Skeletal muscle satellite cell (primary cell): Measurements from ENCODE around the gene TGDS.
"Not testable (repeated sequence)": the region's sequence is repeated elsewhere in the genome, so short reads cannot be mapped to it uniquely, and the experiment has no call there.

Source experiments
- H3K27me3 ChIP-seq: 2 replicates; pipeline ENCODE4 v1.7.0; 2013; ENCODE audit warnings: low read length; ENCODE audit not compliant: control insufficient read depth, insufficient read depth
- H3K36me3 ChIP-seq: 2 replicates; pipeline ENCODE4 v1.7.0; 2013; ENCODE audit warnings: mild to moderate bottlenecking, control low read depth, low read length; ENCODE audit not compliant: insufficient read depth
- H3K4me1 ChIP-seq: 2 replicates; pipeline ENCODE4 v1.7.0; 2013; ENCODE audit warnings: low read length; ENCODE audit not compliant: control insufficient read depth, insufficient read depth
- H3K4me2 ChIP-seq: 2 replicates; pipeline ENCODE4 v1.7.0; 2013; ENCODE audit warnings: mild to moderate bottlenecking, low read length
- H3K4me3 ChIP-seq: 2 replicates; pipeline ENCODE4 v1.7.0; 2013; ENCODE audit warnings: low read length
- H3K9ac ChIP-seq: 2 replicates; pipeline ENCODE4 v1.7.0; 2013; ENCODE audit warnings: mild to moderate bottlenecking, low read depth, low read length, moderate library complexity
- H3K9me3 ChIP-seq: replicated peaks from 2 replicates; pipeline ENCODE4 v1.7.0; 2013; ENCODE audit warnings: mild to moderate bottlenecking, control low read depth, low read length

Gene TGDS

DNA sequence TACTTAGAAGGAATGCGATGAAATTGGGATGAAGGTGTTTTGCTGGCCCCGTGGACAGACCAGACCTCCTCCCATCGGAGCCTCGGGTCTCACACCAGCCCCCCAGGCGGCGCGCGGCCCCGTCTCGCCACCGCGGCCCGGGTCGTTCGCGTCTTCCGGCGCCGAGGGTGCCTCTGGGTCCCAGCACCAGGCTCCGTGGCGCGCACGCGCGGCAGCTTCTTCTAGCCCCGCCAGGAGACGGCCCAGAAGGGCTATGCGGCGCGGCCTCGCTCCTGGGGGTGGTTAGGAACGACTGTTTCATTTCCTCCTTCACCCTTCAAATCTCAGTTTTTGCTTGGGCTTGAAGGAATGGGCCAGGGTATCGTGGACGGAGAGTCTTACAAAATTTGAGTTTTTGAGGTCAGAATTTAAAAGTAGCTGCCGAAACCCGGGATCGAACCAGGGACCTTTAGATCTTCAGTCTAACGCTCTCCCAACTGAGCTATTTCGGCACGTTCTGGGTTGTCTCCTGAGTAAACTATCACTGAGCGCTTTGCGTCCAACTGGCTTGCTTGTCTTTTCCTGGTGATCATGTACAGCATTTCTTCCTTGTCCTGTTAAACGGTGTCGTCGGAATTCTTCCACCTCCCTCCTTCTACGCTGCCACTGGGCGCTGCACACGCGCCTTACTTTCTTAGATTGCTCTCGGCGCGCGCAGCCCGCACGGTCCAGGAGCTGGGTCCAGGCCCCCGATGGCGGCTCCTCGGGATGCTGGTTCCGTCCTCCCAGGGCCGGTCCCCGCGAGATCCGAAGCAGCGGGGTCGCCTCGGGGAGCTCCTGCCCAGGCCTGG lies 46.5 kb downstream of the TGDS start:
- Histone ChIP-seq H3K4me2 (peak overlapping the region; percentile 92), H3K4me3 (peak overlapping the region; percentile 84), H3K4me1 (peaks cover 14% of the 10 kb centered on the region), H3K27me3 (no peaks in the 10 kb centered on the region), H3K9me3 (no peaks in the 10 kb centered on the region), H3K9ac (peak overlapping the region; percentile 87), H3K36me3 (no peaks in the 10 kb centered on the region)

GRCh38 chr13:94548821-94549231 lies 47.1 kb downstream of the TGDS start:
- no peaks in the 10 kb centered on the region for H3K27me3 ChIP-seq
- H3K9ac ChIP-seq: peak overlapping the region; percentile 87
- no peaks in the 10 kb centered on the region for H3K36me3 ChIP-seq
- peak overlapping the region; percentile 84 for H3K4me3 ChIP-seq
- peaks cover 14% of the 10 kb centered on the region for H3K4me1 ChIP-seq
- no peaks in the 10 kb centered on the region for H3K9me3 ChIP-seq
- peak overlapping the region; percentile 92 for H3K4me2 ChIP-seq

- H3K9me3 ChIP-seq: no peaks in the 10 kb centered on the region
- H3K36me3 ChIP-seq: no peaks in the 10 kb centered on the region
- H3K9ac ChIP-seq: peak overlapping the region; percentile 87
- H3K4me3 ChIP-seq: peak overlapping the region; percentile 84
- peaks cover 14% of the 10 kb centered on the region for H3K4me1 ChIP-seq
- H3K27me3 ChIP-seq: no peaks in the 10 kb centered on the region
- peak overlapping the region; percentile 92 for H3K4me2 ChIP-seq
Observed at GRCh38 chr13:94548382-94548781, 47.6 kb downstream of the TGDS start.

DNA sequence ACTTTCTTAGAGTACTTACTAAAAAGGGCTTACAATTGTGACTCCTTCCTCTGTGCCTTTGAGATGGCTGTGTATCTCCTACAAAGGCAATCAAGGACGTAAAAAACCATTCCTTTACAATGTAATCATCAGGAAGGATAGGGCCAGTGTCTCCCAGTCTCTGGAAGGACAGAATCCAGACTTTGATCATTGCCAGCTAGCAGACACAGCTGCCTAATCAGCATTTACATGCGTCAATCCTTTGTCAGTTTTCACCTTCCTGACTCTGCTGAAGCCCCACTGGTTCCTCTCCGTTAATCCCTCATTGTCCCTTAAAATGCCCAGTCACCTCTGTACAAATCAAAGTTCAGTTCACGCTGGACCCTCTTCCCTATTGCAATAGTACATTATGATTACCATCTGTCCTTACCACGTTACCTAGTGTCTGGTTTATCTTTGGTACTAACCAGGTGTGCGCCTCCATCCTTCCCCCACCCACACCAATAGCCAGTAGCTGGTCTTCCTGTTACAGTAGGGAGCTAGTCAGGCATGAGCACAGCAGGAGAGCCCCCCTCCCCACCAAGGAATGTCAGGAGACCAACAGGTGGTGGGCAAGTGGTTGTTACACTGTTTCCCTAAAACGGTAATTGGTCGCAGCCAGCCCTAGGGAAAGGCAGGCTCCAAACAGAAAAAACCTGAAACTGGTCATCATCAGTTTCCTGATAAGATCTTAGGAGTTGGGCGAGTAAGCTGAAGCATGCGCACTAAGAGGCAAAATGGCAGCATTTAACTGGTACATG lies 49.7 kb downstream of the TGDS start:
- Histone ChIP-seq H3K4me1 (peaks cover 14% of the 10 kb centered on the region), H3K27me3 (no peaks in the 10 kb centered on the region), H3K9ac (no peak overlapping the region), H3K36me3 (no peaks in the 10 kb centered on the region), H3K9me3 (no peaks in the 10 kb centered on the region), H3K4me2 (no peak overlapping the region), H3K4me3 (no peak overlapping the region)

DNA sequence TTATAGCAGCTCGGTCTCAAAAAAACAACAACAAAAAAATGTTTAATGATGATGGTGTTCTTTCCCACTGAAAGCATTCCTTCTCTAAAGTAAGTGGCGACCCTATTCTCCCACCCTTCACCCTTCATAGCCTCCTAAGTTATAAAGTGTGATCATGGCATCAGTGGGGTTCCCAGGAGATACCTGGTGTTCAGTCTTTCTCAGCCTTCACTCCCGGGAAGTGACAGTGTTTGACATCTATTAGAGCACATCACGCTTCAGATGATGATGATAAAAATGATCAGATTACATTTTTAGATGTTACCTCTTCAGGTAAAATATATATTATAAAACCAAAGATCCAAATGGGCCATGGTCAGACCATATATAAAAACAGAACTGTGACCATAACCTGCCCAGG lies 51.0 kb downstream of the TGDS start:
- Histone ChIP-seq H3K27me3 (peaks cover 3% of the 10 kb centered on the region), H3K4me3 (no peak overlapping the region), H3K36me3 (no peaks in the 10 kb centered on the region), H3K9ac (no peak overlapping the region), H3K4me2 (no peak overlapping the region), H3K9me3 (no peaks in the 10 kb centered on the region), H3K4me1 (peaks cover 8% of the 10 kb centered on the region)

- no peak overlapping the region for H3K4me3 ChIP-seq
- no peak overlapping the region for H3K9ac ChIP-seq
- H3K4me1 ChIP-seq: no peaks in the 10 kb centered on the region
- no peaks in the 10 kb centered on the region for H3K9me3 ChIP-seq
- H3K36me3 ChIP-seq: no peaks in the 10 kb centered on the region
- no peak overlapping the region for H3K4me2 ChIP-seq
- H3K27me3 ChIP-seq: peaks cover 15% of the 10 kb centered on the region
Observed at GRCh38 chr13:94542917-94543316, 53.0 kb downstream of the TGDS start.

DNA sequence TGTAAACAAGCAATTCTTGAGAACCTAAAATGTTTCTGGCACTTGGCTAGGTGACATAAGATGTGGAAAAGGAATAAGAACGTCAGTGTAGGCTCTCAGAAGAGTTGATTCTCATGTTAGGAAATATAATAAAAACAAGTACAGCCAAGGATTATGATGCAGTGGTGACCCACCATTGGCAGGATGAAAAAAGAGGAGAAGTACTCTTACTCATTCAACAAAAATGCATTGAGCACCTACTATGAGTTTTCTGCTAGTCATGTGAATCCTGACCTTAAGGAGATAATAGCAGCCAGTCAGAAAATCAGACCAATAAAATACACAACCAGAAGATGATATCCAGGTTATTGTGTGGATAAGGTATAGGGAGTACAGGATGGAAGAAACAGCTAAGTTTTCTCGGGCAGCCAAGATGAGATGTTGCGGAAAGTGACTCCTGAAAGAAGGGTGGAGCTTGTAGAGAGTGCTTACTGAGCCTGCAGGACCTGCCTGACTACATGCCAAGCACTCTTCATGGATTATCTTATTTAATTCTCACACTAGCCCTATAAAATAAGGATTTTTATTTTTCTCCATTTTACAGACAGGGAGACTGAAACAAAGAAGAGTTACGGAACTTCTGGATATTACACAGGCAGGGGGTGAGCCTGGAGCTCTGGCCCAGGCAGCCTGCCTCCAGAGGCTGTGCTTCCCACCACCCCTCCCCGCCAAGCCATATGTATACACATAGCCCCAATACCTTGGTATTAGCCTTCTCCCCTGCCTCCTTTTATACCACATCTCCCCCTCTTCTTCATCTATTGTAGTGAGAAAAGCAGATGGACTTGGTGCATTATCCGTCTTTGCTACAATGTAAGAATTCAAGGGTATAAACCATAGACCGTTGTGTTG lies 58.0 kb downstream of the TGDS start:
- Histone ChIP-seq H3K9ac (no peak overlapping the region), H3K36me3 (no peaks in the 10 kb centered on the region), H3K4me1 (no peaks in the 10 kb centered on the region), H3K9me3 (no peaks in the 10 kb centered on the region), H3K4me3 (no peak overlapping the region), H3K4me2 (no peak overlapping the region), H3K27me3 (peaks cover 15% of the 10 kb centered on the region)

GRCh38 chr13:94535775-94536174 lies 60.2 kb downstream of the TGDS start:
- H3K4me2 ChIP-seq: no peak overlapping the region
- H3K36me3 ChIP-seq: no peaks in the 10 kb centered on the region
- no peaks in the 10 kb centered on the region for H3K4me1 ChIP-seq
- no peaks in the 10 kb centered on the region for H3K9me3 ChIP-seq
- no peak overlapping the region for H3K4me3 ChIP-seq
- H3K27me3 ChIP-seq: peaks cover 15% of the 10 kb centered on the region
- H3K9ac ChIP-seq: no peak overlapping the region

GRCh38 chr13:94535231-94535630 lies 60.7 kb downstream of the TGDS start:
- H3K4me1 ChIP-seq: no peaks in the 10 kb centered on the region
- H3K9me3 ChIP-seq: no peaks in the 10 kb centered on the region
- no peak overlapping the region for H3K4me2 ChIP-seq
- H3K9ac ChIP-seq: no peak overlapping the region
- H3K27me3 ChIP-seq: peaks cover 15% of the 10 kb centered on the region
- H3K36me3 ChIP-seq: no peaks in the 10 kb centered on the region
- H3K4me3 ChIP-seq: no peak overlapping the region

GRCh38 chr13:94534166-94534565 lies 61.8 kb downstream of the TGDS start:
- H3K4me2 ChIP-seq: no peak overlapping the region
- H3K9me3 ChIP-seq: no peaks in the 10 kb centered on the region
- no peak overlapping the region for H3K4me3 ChIP-seq
- no peaks in the 10 kb centered on the region for H3K36me3 ChIP-seq
- H3K27me3 ChIP-seq: peaks cover 11% of the 10 kb centered on the region
- no peak overlapping the region for H3K9ac ChIP-seq
- H3K4me1 ChIP-seq: no peaks in the 10 kb centered on the region

DNA sequence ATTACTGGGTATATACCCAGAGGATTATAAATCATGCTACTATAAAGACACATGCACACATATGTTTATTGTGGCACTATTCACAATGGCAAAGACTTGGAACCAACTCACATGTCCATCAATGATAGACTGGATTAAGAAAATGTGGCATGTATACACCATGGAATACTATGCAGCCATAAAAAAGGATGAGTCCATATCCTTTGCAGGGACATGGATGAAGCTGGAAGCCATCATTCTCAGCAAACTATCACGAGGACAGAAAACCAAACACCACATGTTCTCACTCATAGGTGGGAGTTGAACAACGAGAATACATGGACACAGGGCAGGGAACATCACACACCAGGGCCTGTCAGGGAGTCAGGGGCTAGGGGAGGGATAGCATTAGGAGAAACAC lies 63.7 kb downstream of the TGDS start:
- H3K27me3 ChIP-seq, H3K4me1 ChIP-seq, H3K4me2 ChIP-seq, H3K36me3 ChIP-seq, H3K9me3 ChIP-seq, H3K9ac ChIP-seq, H3K4me3 ChIP-seq: not testable (repeated sequence)
